HG03159 (cell line): ENCODE results near the gene DELE1.
"Not testable (repeated sequence)": the region's sequence is repeated elsewhere in the genome, so short reads cannot be mapped to it uniquely, and the experiment has no call there.

Experiments
- ATAC-seq: cut with Tn5 transposase; IDR thresholded peaks from one replicate; pipeline ENCODE4 v1.9.1; 2021; ENCODE audit warnings: mild to moderate bottlenecking, moderate library complexity; ENCODE audit not compliant: unreplicated experiment

Gene DELE1

DNA sequence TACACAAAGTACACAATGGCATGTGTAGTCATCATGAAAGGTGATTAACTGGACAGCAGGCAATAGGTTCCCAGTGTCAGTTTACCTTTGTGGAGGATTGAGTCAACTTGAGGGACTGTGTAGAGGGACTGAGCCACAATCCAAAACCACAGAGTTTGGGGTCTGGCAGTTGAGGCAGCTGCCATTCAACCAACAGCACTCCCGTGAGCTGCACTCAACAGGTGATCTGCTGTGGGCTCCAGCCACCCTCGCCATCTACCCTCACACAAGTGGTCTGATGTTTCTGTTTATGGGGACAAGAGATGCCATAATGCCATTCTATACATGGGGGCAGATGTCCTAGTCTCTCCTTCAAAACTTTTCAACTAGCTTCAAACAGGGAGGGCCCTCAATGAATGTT is 2.9 kb upstream of the DELE1 start:
- no peak for ATAC-seq

DNA sequence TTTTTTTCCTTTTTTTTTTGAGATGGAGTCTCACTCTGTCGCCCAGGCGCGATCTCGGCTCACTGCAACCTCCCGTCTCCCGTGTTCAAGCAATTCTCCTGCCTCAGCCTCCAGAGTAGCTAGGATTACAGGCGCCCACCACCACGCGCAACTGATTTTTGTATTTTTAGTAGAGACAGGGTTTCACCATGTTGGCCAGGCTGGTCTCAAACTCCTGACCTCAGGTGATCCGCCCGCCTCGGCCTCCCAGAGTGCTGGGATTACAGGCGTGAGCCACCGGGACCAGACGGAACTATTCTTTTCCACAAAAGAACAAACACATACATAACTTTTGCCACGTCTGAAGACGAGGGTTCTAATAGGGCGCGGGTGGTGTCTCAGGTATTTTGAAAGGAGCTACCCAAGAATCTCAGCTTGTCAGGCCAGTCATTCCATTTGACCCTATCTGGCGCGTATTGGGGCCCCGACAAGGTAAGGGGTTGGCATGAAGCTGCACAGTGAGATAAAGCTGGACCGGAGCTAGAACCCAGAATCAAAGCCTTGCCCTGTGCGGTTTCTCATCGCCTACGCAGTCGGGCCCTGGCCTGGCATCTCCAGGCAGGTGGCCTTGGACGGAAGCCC is 734 bp upstream of the DELE1 start:
- not testable (repeated sequence) for ATAC-seq

DNA sequence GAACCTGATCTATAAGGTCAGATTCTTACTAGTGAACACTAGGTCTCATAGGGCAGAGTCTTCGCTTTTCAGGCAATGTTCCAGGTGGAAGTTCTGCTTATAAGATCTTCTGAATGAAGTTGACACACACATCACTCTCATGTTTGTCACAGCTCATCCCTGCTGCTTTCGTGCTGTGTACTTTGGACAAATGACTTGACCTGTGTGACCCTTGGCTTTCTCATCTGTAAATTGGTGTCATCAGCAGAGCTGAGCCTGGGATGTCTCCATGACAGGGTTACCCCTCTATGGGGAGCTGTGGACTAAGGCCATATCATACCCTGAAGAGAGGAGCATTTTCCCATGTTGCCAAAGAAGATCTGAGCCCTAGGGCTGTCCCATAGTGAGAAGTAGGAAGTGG is 2.8 kb downstream of the DELE1 start:
- no peak for ATAC-seq

DNA sequence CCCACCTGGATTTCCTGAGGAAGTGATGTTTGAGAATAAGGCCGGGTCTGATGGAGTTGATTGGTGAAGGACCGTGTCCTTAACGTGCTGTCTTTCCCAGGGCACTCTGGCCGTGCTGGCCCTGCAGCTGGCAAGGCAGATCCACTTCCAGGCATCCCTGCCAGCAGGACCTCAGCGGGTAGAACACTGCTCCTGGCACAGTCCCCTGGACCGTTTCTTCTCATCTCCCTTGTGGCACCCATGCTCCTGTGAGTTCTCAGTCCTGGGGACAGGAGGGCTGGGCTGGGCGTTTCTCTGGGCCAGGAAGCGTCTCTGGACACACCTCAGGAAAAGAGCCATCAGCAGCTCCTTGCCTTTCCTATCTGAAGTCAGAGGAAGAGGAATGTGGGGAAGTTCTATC is 4.4 kb downstream of the DELE1 start:
- no peak for ATAC-seq

DNA sequence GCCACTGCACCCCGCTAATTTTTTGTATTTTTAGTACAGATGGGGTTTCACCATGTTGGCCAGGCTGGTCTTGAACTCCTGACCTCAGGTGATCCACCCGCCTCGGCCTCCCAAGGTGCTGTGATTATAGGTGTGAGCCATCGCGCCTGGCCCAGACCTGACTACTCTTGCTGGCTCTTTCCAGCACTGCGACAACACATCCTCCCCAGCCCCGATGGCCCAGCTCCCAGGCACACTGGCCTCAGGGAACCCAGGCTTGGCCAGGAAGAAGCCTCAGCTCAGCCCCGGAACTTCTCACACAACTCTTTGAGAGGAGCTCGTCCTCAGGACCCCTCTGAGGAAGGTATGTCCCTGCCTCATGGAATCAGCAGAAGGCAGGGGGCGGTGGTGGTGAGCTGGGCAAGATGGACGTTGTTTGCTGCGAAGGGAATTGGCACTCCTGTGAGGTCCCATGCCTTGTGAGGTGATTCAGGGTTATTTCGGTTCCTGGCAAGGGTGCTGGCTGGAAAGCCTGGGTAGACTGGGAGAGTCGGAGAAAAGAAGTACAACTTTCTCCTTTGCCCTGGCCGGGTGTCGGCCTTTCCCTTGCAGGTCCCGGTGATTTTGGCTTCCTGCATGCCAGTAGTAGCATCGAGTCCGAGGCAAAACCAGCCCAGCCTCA is 5.9 kb downstream of the DELE1 start:
- no peak for ATAC-seq

DNA sequence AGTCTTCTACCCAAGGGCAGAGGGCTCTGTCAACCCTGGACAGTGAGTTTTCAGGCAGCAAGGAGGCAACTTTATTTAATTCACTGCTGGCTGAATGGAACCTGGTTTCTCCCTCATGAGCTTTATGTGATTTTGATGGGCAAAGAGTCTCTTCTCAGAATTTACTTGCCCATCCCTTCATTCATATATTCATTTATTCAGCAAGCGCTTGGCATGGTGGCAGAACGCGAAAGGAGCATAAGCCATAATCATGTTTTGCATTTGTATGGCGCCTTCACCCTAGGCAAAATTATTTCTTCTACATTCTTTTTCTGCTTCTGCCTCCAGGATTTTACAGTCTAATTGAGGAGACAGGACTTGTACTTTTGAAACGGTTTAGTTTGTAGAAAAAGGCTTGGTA is 8.0 kb downstream of the DELE1 start:
- ATAC-seq = no peak

DNA sequence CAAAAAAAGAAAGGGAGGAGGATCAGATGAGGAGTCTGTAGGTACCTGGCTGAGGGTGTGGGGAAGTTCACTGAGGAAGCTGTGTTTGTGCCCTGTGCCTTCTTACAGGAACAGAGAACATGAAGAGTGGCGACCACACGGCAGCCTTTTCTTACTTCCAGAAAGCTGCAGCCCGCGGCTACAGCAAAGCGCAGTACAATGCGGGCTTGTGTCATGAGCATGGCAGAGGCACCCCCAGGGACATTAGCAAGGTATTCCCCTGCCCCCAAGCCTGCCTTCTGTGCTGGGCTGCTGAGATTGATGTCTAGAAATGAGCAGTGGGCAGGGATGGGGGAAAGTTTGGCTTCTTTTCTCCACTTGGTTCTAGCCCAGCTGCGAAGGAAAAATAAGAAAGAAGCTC is 9.5 kb downstream of the DELE1 start:
- no peak for ATAC-seq

DNA sequence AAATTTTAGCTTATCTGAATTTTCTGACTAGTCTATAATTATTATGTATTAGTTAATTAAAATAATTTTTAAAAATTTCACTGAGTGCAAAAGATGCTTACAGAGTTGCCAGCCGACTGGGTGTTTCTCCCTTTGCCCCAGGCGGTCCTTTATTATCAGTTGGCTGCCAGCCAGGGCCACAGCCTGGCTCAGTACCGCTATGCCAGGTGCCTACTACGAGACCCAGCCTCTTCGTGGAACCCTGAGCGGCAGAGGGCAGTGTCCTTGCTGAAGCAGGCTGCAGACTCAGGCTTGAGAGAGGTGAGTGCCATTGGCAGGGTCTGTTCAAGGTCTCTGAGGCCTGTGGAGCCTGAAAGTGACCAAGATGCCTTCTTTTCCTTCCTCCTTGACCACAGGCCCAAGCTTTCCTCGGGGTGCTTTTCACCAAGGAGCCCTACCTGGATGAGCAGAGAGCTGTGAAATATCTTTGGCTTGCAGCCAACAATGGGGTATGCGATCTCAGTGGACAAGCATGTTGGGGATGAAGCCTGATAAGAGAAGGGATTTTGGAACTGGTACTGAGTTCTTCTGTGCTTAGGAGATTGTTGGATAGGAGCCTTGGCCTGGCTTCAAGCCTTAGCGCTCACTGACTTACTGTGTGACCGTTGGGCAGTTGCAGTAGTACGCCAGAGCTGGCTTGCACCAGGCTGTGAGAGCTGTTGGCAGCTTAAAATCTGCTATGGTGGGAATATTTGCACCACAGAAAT is 10.6 kb downstream of the DELE1 start:
- ATAC-seq = no peak

DNA sequence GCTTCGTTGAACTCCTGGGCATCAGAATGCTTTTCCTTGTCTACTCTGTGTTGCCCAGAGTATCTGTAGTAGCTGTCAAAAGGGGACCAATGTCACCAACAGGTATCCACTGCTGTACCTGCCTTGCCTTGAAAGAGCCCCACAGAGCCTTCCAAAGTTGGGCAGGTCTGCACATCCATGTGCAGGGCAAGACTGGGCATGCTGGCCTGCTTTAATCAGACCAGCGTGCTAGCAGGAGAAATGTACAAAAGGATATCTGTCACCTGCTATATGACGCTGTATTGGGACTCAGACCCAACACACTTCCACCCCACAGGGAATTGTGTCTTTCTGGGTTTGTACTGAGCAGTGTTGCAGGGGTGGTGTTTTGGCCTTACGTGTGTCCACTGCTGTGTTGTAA is 11.9 kb downstream of the DELE1 start:
- no peak for ATAC-seq

DNA sequence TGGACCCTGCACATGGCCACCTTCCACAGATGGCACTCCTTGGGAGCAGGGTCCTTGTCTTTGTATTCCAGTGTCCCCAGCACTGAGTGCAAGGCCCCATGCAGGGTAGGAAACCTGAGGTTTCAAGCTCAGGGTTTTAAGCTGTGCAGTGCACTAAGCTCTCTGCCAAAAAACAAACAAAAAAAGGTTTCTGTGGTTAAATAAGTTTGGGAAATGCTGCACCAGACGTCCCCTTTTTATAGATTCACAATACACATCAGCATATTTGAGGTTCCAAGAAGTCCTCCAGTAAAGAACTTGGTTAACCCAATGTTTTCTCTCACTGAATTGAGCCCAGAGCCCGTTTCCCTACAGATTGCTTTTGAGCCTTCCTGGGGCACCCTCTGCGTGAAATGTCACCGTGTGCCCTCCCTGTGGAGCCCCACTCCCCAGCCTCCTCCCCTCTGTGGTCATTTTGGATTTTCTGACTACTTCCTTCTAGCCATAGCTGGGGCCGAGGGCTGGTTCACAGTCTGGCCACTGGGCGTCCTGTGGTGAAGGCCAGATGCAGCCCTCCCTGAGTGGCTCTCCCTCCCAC is 17.1 kb downstream of the DELE1 start:
- ATAC-seq = no peak

DNA sequence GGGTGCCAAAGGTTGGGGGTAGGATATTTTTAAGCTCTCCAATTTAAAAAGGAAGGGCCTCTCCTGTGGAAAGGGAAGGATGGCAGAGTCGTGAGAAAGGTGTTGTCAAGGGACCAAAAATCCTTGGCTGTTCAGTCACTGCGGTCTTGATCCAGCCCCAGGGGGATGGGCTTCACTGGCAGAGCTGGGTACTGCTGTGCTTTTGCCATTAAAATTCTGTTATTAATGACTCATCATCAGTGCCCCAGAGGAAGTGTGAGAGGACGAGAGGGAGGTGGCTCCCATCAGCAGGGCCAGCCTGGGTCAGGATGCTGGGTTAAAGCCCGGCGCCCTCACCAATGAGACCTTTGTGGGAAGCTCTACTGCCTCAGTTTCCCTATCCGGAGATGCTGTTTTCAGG is 17.6 kb downstream of the DELE1 start:
- ATAC-seq = no peak

DNA sequence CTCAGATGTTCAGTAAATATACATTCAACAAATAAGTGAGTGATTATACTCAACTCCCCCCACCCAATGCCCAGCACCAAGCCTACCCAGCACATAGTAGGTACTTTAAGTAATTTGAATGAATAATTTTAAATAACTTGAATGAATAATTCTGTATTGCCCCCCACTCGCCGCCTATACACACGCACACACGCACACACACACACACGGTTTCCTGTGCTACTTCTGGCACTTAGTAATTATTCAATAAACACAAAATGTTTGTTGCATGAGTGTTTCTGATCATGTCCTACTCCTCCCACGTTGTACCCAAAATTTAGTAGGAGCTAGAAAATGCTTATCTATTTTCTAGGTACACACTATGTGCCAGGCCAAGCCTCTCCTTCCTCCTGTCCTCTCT is 18.1 kb downstream of the DELE1 start:
- no peak for ATAC-seq

DNA sequence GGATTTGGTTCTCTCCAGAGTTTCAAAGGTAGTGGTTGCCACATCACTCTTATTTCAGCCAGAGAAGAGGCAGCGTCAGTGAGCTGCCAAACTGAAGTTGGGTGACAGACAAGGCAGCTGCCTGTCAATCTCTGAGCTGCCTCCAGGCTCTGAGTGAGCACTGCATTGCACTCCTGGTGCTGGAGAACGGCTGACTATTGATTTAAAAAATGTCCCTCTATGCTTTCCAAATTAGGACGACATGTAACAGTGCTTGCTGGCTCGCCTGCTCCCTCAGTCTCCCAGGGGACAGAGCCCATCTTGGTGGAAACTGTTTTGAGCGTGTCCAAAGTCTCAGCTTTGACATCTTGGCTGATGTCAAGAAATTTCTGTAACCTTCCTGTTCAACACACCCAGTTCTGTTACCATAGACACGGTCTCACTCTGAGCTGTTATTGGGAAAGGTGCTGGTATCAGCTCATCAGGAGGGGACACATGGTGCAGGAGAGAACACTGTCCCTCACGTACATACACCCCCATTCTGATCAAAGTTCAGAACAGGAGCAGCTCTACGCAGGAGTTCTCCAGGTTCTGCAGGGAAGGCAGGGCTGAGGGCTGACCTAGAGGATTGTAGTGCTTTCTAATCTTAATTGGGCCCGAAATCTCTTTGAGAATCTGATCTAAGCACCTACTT is 18.6 kb downstream of the DELE1 start:
- ATAC-seq = no peak

DNA sequence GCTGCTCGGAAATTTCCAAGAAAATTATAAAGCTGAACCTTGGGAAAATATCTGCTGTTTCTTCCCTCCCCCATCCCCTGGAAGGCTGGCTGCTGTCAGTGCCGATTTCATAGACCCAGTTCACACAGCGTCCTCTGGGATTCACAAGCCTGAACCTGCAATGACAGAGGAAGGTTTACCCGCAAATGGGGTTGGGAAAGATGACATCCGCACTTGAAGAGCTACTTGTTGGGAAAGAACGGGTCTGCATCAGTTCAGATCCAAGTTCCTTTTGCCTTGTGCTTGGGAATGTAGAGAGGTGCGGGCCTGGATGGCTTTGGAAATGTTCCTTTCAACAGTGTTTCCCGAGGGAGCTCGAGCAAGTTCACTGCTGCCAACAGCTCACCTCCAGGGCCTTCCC is 20.4 kb downstream of the DELE1 start:
- no peak for ATAC-seq

DNA sequence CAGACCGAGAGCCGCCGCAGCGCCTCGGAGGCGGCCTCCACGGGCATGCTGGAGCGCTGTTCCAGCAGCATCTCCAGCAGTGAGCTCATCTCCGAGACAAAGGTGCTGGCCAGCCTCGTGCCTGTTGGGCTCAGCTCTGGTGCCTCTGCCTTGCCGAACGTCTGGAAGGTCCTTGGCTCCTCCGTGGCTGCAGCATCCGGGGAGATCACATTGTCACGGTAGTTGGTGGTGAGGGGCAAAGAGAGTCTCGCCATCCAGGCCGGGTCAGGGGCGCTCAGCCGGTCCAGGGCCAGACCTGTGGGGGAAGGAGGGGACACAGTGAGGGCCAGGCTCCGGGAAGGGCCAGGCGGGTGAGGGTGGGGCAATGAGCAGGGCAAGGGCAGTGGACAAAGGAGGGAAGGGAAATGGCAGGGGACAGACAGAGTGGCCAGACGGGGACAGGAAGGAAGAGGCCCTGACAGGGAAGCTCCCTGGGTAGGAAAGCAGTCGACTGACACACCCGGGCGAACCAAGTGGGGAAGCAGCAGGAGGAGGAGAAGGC is 21.9 kb downstream of the DELE1 start:
- no peak for ATAC-seq

DNA sequence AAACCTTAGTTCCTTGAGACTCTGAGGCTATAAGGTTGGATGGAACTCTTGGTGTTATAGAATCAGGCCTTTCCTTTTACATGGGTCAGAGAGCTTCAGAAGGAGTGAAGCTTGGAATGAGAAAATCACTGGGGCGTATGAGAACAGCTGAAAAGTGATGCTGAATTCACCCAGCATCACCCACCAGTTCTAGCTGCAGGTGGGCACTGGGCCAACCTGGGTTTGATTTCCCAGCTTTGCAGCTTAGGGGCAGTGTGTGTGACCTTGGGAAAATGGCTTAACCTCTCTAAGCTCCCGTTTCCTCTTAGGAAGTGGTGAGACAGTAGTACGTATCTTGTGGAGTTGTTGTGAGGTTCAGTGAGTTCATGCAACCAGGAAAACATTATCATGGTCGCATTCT is 23.6 kb downstream of the DELE1 start:
- ATAC-seq = no peak

DNA sequence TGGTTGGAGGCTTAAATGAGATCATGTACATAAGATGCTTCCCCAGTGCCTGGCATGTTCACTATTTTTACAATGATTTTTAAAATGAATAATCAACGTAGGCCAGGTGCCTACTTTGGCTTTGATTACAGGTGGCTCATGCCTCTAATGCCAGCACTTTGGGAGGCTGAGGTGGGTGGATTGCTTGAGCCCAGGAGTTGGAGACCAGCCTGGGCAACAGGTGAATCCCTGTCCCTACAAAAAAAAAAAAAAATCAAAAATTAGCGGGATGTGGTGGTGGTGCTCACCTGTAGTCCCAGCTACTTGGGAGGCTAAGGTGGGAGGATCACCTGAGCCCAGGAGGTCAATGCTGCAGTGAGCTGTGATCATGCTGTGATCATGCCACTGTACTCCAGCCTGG is 25.1 kb downstream of the DELE1 start:
- ATAC-seq = no peak

DNA sequence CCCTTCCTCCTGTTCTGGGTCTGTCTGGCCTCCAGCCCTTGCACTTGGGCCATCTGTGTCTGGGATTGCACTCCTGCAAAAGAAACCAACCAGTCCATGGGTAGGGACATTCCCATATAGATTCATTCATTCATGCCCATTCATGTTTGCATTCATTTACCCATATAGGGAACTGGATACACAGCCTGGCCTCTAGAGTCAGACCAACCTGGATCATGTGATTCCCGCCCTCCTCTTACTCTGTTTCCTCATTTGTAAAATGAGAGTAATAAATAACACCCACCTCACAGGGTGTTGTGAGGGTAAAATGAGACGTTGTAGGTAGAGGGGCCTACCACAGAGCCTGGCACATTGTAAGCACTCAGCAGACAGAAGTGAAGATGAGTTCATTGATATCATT is 25.8 kb downstream of the DELE1 start:
- no peak for ATAC-seq

DNA sequence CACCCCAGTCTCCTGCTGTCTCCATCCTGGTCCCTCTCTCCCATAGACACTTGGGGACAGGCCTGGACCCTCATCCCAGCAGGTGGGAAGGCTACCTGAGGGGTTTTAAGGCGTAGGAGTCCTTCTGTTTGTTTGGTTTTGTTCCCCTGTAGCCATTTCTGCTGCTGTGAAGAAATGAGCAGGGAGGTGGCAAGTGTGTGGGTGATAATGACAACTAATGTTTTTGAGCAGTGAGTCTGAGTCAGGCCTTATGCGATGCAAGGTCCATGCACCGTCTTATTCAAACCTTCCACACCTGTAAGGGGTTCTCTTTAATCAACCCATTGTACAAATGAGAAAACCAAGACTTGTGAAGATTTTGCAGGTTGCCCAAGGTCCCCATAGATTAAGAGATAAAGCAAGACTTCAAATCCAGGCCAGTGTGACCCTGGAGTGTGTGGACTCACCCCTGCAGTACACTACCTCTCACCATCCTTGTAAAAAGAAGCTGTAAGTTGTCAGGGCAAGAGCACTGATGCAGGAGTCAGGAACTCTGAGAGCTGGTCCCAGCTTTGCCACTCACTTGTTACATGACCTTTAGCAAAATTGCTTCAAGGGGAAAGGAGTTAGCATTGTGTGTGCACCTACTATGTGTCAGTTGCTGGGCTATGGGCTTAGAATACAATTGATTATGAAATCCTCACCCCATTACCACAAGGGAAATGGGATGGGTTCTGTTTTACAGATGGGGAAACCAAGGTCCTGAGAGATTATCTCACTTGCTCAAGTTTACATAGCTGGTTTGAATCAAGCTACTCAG is 26.7 kb downstream of the DELE1 start:
- no peak for ATAC-seq

DNA sequence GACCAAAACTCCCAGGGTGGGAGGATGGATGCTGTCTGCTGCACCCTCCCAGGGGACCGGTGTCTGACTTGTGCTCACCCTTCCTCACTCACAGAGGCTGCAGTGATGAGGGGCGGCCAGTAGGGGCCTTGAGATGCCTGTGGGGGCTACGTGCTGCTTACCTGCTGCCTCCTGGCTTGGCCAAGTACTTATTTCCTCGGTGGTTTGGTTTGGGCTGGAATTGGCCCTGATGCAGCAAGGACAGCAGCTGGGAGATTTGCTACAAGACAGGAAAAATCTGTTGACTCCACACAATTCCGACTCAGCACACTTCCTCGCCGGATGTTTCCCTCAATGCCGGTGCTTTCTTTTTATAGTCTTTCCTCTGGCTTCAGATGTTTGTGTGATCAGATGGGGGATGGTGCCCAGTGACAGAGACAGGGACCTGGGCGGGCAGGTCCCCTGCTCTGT is 27.7 kb downstream of the DELE1 start:
- peak; percentile 95 for ATAC-seq
